Upper lobe of right lung (tissue), 1 donor: ENCODE measurements around the gene SAXO1. TPM values are rescaled to one million over a fixed set of nuclear protein-coding genes. Genes with fewer than 3 reads are reported as not detected.

Experiments used
- ATAC-seq: fragments of 200-7000 bp; cut with Tn5 transposase; one replicate; pipeline ENCODE4 v1.9.1; 2020; ENCODE audit warnings: mild to moderate bottlenecking, moderate library complexity
- DNase-seq: peaks from one replicate; pipeline ENCODE4 v3.0.0-alpha.2; 2020
- H3K27ac ChIP-seq: fragments of 200-600 bp; one replicate; pipeline ENCODE4 v1.8.0; 2022
- H3K27me3 ChIP-seq: fragments of 200-600 bp; one replicate; pipeline ENCODE4 v1.8.0; 2022; ENCODE audit warnings: mild to moderate bottlenecking
- H3K36me3 ChIP-seq: fragments of 200-600 bp; one replicate; pipeline ENCODE4 v1.8.0; 2022
- H3K4me1 ChIP-seq: fragments of 200-600 bp; one replicate; pipeline ENCODE4 v1.8.0; 2022
- H3K4me3 ChIP-seq: fragments of 200-600 bp; one replicate; pipeline ENCODE4 v1.8.0; 2022; ENCODE audit warnings: mild to moderate bottlenecking
- H3K9me3 ChIP-seq: fragments of 200-600 bp; one replicate; pipeline ENCODE4 v1.8.0; 2022
- intact Hi-C: fragments of 100-400 bp; cut with DNase I; formaldehyde crosslinking; loops from one replicate; pipeline ENCODE4 v1.11.0; 2022
- total RNA-seq: library from RNA; stranded (reverse); fragmentation: NEBNext Ultra II Directional; extraction: Animal tissue kit (Norgen Biotek cat#: 25700); gene quantifications from one replicate; pipeline ENCODE4 v1.2.1, GENCODE V29; 2021
- TF ChIP-seq, protein P1 (sequence below): fragments of 200-600 bp; IDR thresholded peaks from one replicate; pipeline ENCODE4 v1.8.0; 2022; ENCODE audit warnings: antibody characterized with exemption
- donor health status: DM: no; HTN: yes; CAD: no; lungs with severe emphysema.

Gene SAXO1
- total RNA-seq, 1 donor from 2014 or later: 0.12 TPM

DNA sequence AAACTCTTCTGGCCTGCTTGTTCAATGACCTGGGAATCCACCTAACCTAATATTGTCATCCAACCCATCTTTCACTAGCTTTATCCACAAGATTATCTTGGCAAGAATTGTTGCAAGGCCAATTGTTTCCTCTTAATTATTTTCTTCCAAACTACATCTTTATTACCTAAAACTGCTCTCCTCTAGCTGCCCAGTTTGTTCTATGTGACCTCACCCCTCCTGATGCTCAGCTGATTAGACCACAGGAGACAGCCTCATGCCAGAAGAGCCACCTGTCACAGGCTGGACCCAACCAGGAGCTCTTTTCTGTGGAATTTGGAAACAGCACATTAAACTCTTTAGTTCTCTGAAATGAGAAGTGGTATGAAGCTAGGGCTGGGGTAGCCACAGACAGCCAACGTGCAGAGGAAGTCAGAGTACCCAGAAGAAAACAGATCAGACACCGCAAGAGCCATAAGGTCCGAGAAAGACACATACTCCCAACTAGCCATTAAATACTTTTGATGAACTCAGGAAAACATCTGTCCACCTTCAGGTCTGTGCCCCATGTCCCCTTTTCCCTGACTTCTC, 12.0 kb downstream of the SAXO1 start:
- no peaks in the 10 kb centered on the region for H3K36me3 ChIP-seq
- H3K9me3 ChIP-seq: no peaks in the 10 kb centered on the region
- ATAC-seq (no peak), DNase-seq (no peak)
- intact Hi-C loops: loop anchor here (10.0 kb wide), 1 partner anchor 766 kb away; no protein-coding TSS in a partner anchor
- no peak overlapping the region for H3K27ac ChIP-seq
- TF ChIP-seq, protein P1, sequence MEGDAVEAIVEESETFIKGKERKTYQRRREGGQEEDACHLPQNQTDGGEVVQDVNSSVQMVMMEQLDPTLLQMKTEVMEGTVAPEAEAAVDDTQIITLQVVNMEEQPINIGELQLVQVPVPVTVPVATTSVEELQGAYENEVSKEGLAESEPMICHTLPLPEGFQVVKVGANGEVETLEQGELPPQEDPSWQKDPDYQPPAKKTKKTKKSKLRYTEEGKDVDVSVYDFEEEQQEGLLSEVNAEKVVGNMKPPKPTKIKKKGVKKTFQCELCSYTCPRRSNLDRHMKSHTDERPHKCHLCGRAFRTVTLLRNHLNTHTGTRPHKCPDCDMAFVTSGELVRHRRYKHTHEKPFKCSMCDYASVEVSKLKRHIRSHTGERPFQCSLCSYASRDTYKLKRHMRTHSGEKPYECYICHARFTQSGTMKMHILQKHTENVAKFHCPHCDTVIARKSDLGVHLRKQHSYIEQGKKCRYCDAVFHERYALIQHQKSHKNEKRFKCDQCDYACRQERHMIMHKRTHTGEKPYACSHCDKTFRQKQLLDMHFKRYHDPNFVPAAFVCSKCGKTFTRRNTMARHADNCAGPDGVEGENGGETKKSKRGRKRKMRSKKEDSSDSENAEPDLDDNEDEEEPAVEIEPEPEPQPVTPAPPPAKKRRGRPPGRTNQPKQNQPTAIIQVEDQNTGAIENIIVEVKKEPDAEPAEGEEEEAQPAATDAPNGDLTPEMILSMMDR: no peak
- H3K4me1 ChIP-seq: no peaks in the 10 kb centered on the region
- H3K27me3 ChIP-seq: no peaks in the 10 kb centered on the region
- H3K4me3 ChIP-seq: no peak overlapping the region

DNA sequence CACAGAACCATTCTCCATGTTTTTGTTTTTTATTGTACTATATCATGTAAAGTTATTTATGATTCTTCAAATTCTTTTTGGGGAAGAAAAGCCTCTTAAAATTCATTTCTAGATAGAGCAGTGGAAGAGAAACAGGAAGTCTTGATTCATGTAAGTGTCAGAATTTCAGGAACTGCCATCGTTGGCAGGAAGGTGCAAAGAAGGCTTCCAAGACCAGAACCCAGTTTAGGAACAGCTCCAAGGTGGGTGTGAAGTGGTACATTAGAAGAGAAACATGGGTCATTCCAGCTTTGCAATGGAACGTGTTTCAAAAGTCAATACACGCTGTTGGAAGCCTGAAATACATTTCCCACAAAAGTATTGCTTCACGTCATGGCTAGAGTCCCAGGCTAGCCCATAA, 14.8 kb downstream of the SAXO1 start:
- Histone ChIP-seq H3K4me3 (no peak overlapping the region), H3K9me3 (no peaks in the 10 kb centered on the region), H3K4me1 (no peaks in the 10 kb centered on the region), H3K27ac (no peak overlapping the region), H3K36me3 (no peaks in the 10 kb centered on the region), H3K27me3 (no peaks in the 10 kb centered on the region)
- TF ChIP-seq, protein P1: no peak
- intact Hi-C loops: no loop called here
- ATAC-seq (no peak), DNase-seq (no peak)

DNA sequence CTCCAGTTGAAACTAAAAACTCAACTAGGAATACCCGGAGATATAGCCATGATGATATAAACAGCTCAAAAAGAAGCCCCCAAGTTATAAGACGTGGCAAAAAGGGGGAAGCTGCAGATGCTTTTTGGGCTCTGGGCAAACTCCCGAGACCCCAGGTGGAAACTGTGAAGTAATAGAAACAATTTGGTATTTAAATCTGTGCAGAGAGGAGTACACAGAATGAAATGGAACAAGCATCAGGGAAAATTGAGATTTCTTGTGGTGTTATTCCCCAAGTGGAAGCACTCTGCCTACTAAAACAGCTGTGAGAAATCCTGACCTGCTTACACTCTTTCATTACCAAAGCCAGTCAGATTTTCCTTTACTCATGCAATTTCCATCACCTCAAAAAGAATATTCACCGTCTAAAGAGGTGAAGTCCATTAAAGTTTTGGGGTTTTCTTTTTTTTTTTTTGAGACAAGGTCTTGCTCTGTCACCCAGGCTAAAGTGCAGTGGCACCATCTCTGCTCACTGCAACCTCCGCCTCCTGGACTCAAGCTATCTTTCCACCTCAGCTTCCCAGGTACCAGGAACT, 23.5 kb downstream of the SAXO1 start:
- H3K27ac ChIP-seq: no peak overlapping the region
- no peaks in the 10 kb centered on the region for H3K36me3 ChIP-seq
- H3K4me1 ChIP-seq: no peaks in the 10 kb centered on the region
- intact Hi-C loops: no loop called here
- no peaks in the 10 kb centered on the region for H3K27me3 ChIP-seq
- no peaks in the 10 kb centered on the region for H3K9me3 ChIP-seq
- ATAC-seq (no peak), DNase-seq (no peak)
- H3K4me3 ChIP-seq: no peak overlapping the region
- TF ChIP-seq, protein P1: no peak

DNA sequence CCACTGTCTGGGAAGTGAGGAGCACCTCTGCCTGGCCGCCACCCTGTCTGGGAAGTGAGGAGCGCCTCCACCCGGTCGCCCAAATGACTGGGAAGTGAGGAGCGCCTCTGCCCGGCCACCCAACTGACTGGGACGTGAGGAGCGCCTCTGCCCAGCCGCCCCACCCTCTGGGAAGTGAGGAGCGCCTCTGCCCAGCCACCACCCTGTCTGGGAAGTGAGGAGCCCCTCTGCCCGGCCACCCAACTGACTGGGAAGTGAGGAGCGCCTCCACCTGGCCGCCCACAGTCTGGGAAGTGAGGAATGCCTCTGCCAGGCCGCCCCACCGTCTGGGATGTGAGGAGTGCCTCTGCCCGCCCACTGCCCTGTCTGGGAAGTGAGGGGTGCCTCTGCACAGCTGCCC, 32.9 kb downstream of the SAXO1 start:
- no peak for ATAC-seq
- no peak overlapping the region for H3K4me3 ChIP-seq
- no peak overlapping the region for H3K27ac ChIP-seq
- intact Hi-C loops: no loop called here
- no peak for DNase-seq
- no peaks in the 10 kb centered on the region for H3K27me3 ChIP-seq
- H3K9me3 ChIP-seq: no peaks in the 10 kb centered on the region
- no peaks in the 10 kb centered on the region for H3K36me3 ChIP-seq
- no peaks in the 10 kb centered on the region for H3K4me1 ChIP-seq
- TF ChIP-seq, protein P1: no peak

DNA sequence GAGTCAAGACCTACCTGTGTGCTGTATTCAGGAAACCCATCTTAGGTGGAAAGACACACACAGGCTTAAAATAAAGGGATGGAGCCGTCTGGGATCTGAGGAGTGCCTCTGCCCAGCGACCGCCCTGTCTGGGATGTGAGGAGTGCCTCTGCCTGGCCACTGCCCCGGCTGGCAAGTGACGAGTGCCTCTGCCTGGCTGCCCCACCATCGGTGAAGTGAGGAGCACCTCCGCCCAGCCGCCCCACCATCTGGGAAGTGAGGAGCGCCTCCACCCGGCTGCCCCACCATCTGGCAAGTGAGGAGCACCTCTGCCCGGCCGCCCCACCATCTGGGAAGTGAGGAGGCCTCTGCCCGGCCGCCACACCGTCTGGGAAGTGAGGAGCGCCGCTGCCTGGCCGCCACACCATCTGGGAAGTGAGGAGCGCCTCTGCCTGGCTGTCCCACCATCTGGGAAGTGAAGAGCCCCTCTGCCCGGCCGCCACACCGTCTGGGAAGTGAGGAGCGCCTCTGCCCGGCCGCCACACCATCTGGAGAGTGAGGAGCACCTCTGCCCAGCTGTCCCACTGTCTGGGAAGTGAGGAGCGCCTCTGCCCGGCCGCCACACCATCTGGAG, 33.7 kb downstream of the SAXO1 start:
- Histone ChIP-seq H3K4me1 (no peaks in the 10 kb centered on the region), H3K9me3 (no peaks in the 10 kb centered on the region), H3K27me3 (no peaks in the 10 kb centered on the region), H3K36me3 (no peaks in the 10 kb centered on the region), H3K27ac (no peak overlapping the region), H3K4me3 (no peak overlapping the region)
- DNase-seq (no peak), ATAC-seq (no peak)
- intact Hi-C loops: no loop called here
- TF ChIP-seq, protein P1: no peak
